Esophagus (tissue), 2 donors: ENCODE measurements around the gene OXT. TPM values are rescaled to one million over a fixed set of nuclear protein-coding genes. Genes with fewer than 3 reads are reported as not detected.

Experiments
- H3K27ac ChIP-seq, 2 donors: one replicate each; pipeline ENCODE4 v1.5.1; 2013; ENCODE audit warnings: low read depth in 2 of 2, mild to moderate bottlenecking in 2 of 2, inconsistent platforms in 1 of 2, low read length in 1 of 2, moderate library complexity in 1 of 2
- H3K27me3 ChIP-seq, 2 donors: one replicate each; pipeline ENCODE4 v1.6.1; 2013; ENCODE audit warnings: low read length in 2 of 2, control low read depth in 1 of 2, mild to moderate bottlenecking in 1 of 2; ENCODE audit not compliant: insufficient read depth in 2 of 2, control insufficient read depth in 1 of 2
- H3K36me3 ChIP-seq, 2 donors: one replicate each; pipeline ENCODE4 v1.6.1; 2013; ENCODE audit warnings: low read length in 1 of 2; ENCODE audit not compliant: control insufficient read depth in 2 of 2, insufficient read depth in 2 of 2
- H3K4me1 ChIP-seq, 2 donors: one replicate each; pipeline ENCODE4 v1.6.1; 2013; ENCODE audit warnings: low read length in 1 of 2; ENCODE audit not compliant: control insufficient read depth in 2 of 2, insufficient read depth in 2 of 2
- H3K4me3 ChIP-seq, 2 donors: one replicate each; pipeline ENCODE4 v1.5.1; 2013; ENCODE audit warnings: low read length in 2 of 2, mild to moderate bottlenecking in 2 of 2, low read depth in 1 of 2, moderate library complexity in 1 of 2
- H3K9me3 ChIP-seq, 2 donors: one replicate each; pipeline ENCODE4 v1.6.1; 2013; ENCODE audit warnings: mild to moderate bottlenecking in 2 of 2, low read depth in 1 of 2, low read length in 1 of 2, moderate library complexity in 1 of 2; ENCODE audit not compliant: control insufficient read depth in 2 of 2, insufficient read depth in 1 of 2
- WGBS, 2 donors: extraction: QIAGEN DNeasy Blood & Tissue Kit; methylation state at CpG; one replicate each; pipeline ENCODE4 v1.1.7; 2013; 5-methylcytosine and 5-hydroxymethylcytosine counted together
- polyA plus RNA-seq, 2 donors: library from polyadenylated mRNA; stranded (reverse); fragments of 200-250 nt; gene quantifications; one replicate each; pipeline ENCODE4 v1.2.3, GENCODE V29; 2013
- donor health status: healthy with polysubstance abuse.
- donor health status: Bipolar disorder and iron deficiency.

Gene OXT
- polyA plus RNA-seq, 2 donors, result 0.13 TPM; not detected in 1

DNA sequence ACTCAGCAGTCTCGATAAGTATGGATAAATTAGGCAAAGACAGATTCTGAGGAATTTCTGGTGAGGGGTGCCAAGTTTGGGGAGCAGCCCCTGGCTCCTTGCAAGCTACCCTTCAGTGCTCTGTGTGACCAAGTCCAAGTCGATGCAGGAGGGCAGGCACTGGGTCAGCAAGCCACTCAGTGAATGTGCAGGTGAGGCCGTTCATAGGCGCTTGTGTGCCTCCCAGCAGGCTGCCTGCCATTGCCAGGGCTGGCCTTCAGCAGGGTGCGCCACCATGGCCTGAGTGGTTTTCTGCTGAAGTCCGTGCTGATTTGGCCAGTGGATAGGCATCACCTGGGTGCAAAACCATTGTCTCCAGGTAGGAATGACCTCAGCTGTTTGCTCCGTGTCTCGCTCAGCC is 31.3 kb upstream of the OXT start:
- peaks cover 24 to 31% of the 10 kb centered on the region in 2 donors for H3K36me3 ChIP-seq
- 89 to 93% methylated on average over 8 of the region's 8 CpGs for WGBS, 2 donors
- no peaks in the 10 kb centered on the region for H3K9me3 ChIP-seq
- H3K4me1 ChIP-seq, result peaks cover 0 to 2% of the 10 kb centered on the region in 2 donors
- no peak overlapping the region for H3K4me3 ChIP-seq
- H3K27ac ChIP-seq, result no peak overlapping the region
- H3K27me3 ChIP-seq, result no peaks in the 10 kb centered on the region

DNA sequence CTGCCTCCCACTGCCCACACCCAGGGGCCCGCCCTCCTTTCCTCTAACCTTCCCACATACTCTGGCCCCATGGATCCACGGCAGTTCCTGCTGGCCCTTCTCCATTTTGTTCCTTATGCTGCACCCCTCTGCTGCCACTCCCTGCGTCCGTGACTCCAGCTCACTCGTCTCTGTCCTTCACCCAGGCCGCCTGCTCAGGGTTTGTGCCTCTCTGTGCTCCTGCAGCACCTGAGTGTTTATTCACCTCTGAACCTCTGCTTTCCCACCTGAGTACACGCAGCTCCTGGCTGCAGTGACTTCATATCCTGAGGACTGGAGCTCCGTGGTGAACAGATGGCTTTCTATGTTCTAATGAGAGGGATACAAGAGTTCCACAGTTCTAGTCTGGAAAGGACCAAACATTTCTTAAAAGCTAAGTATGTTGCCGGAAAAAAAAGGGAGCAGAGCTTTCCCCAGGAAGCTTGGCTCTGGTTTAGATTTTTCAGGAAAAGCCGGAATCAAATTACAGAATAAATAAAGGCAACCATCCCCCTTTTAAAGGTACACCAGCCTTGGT is 29.5 kb upstream of the OXT start:
- Histone ChIP-seq H3K27me3 (no peaks in the 10 kb centered on the region), H3K27ac (peak overlapping the region; percentile 22 to 45), H3K9me3 (no peaks in the 10 kb centered on the region), H3K36me3 (peaks cover 13 to 14% of the 10 kb centered on the region in 2 donors), H3K4me1 (peaks cover 0 to 4% of the 10 kb centered on the region in 2 donors), H3K4me3 (no peak overlapping the region)
- 45 to 47% methylated on average over 10 of the region's 10 CpGs for WGBS, 2 donors

DNA sequence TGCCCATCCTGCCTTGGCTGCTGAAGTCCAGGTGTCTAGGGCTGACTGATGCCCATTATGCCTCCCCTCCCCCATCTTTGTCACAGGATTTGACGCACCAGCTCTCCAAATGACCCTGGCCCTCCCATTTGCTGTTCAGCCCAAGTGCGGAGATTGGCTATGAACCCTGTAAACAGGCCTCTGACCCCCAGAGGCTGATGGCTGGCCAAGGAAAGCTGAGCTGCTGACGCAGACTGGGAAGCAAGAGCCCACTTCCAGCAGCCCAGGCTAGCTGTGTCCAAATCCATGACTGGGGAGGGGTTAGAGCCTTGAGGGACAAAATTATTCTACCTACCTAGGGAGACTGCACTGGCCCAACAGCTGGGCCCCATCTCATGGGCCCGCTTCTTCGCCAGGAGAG is 28.8 kb upstream of the OXT start:
- no peaks in the 10 kb centered on the region for H3K9me3 ChIP-seq
- H3K4me1 ChIP-seq, result peaks cover 0 to 4% of the 10 kb centered on the region in 2 donors
- H3K27ac ChIP-seq, result peak overlapping the region in 1 of 2 donors; percentile 27
- peaks cover 6 to 8% of the 10 kb centered on the region in 2 donors for H3K36me3 ChIP-seq
- no peaks in the 10 kb centered on the region for H3K27me3 ChIP-seq
- 87% methylated on average over 5 of the region's 5 CpGs for WGBS, 2 donors
- no peak overlapping the region for H3K4me3 ChIP-seq

DNA sequence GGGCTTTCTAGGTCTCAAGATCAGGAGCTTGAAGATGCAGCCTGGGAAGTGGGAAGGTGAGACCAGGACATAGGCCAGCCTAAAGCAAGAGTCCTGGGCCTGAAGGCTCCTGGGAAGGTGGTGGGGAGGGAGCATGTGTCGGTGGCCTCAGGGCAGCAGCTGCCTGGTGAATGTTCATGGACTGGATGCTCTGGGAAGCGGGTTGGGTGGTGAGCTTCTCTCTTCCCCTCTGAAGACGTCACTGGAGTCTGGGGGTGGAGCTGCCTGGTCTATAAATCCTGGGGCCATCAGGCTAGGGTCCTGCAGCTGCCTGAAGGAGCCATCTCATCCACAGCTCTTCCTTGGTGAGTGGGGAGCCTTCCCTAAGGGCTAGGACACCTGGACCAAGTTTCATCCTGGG is 28.1 kb upstream of the OXT start, which contains the start of gene GNRH2:
Gene GNRH2 (plus strand): TSS at position 301 of the 400 bp plus-strand sequence. CDS start 793 bp downstream, outside the sequence.
- Histone ChIP-seq H3K9me3 (no peaks in the 10 kb centered on the region), H3K27ac (peak within 1 kb of the TSS in 1 of 2 donors; percentile 27), H3K4me1 (peaks cover 0 to 4% of the 10 kb centered on the region in 2 donors), H3K27me3 (no peaks in the 10 kb centered on the region), H3K36me3 (peaks cover 5 to 9% of the 10 kb centered on the region in 2 donors), H3K4me3 (no peak within 1 kb of the TSS)
- 79 to 95% methylated on average over 2 to 3 of the region's 3 CpGs for WGBS, 2 donors

DNA sequence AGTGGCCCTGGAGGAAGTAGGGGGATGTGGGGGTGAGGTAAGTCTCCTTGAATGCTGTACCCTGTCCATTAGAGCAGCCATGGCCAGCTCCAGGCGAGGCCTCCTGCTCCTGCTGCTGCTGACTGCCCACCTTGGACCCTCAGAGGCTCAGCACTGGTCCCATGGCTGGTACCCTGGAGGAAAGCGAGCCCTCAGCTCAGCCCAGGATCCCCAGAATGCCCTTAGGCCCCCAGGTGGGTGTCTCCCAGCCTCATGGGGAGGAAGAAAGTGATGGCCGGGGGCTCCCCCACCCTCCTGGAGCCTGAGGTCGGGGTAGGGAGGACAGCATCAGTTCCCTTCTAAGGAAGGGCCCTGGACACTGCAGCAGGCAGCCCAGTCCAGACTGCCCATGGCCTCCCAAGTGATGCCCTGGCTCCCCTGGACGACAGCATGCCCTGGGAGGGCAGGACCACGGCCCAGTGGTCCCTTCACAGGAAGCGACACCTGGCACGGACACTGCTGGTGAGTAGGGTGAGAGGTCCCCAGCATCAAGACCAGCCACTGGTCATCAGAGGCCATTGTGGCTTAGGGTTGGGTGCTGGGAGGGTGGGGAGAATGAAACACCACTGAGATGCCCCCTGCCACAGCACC is 27.0 kb upstream of the OXT start:
- Histone ChIP-seq H3K9me3 (no peaks in the 10 kb centered on the region), H3K4me1 (peaks cover 0 to 4% of the 10 kb centered on the region in 2 donors), H3K27ac (no peak overlapping the region), H3K27me3 (no peaks in the 10 kb centered on the region), H3K36me3 (peaks cover 5 to 10% of the 10 kb centered on the region in 2 donors), H3K4me3 (no peak overlapping the region)
- 94 to 96% methylated on average over 8 of the region's 8 CpGs for WGBS, 2 donors

DNA sequence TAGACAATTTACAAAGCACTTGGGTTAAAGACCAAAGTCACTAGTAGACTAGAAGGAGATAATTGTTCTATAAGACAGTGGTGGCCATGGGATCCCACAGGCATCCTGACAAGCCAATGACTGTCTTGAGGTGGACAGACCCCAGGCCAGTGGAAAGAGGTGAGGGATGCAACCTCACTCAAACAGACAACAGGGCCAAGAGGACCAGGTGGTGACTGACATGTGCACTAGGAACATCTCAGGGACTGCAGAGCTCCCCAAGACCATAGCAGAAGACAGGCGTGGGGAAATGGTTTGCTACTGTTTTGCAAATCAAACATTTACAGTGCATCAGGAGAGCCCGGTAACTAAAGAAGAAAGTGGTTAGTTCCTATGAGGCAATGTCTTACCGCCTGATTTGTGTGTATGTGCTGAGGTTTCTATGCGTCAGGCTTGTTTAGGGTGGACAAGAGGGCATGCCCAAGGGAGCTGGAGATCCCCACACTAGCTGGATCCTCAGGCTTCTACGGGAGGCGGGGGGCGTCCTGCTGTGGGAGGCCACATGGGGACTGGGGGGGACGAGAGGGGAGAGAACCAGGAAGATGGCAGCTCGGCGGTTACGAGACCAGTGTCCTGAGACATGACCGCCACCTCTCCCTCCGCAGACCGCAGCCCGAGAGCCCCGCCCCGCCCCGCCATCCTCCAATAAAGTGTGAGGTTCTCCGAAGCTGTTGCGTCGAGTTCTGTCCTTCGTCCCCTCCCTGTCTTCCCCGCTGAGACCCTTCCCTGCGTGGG is 26.2 kb upstream of the OXT start:
- Histone ChIP-seq H3K4me3 (peak overlapping the region; percentile 84 to 93), H3K36me3 (peaks cover under 1 to 13% of the 10 kb centered on the region in 2 donors), H3K27ac (peak overlapping the region; percentile 86 to 91), H3K27me3 (no peaks in the 10 kb centered on the region), H3K4me1 (peaks cover 0 to 4% of the 10 kb centered on the region in 2 donors), H3K9me3 (no peaks in the 10 kb centered on the region)
- WGBS, 2 donors, result 2% methylated on average over 23 to 24 of the region's 24 CpGs

DNA sequence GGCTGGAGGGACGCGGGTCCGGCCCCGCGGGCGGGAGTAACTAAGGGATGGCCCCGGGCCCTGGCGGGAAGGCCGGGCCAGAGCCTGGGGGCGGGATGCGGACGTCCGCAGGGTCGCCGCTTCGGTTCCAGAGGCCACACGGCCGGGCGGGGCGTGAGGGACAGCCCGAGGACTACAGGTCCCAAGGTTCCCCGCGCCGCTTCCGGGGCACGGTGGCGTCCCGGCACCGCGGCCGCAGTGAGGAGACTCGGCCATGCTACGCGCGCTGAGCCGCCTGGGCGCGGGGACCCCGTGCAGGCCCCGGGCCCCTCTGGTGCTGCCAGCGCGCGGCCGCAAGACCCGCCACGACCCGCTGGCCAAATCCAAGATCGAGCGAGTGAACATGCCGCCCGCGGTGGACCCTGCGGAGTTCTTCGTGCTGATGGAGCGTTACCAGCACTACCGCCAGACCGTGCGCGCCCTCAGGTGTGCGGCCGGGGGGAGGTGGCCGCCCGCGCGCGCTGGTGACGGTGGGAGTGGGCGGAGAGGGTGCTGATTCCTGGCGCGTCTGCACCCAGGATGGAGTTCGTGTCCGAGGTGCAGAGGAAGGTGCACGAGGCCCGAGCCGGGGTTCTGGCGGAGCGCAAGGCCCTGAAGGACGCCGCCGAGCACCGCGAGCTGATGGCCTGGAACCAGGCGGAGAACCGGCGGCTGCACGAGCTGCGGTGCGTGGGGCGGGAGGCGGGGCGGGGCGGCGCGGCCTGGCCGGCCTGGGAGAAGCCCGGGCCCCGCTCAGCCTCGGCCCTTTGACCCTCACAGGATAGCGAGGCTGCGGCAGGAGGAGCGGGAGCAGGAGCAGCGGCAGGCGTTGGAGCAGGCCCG is 25.4 kb upstream of the OXT start, which contains the start of gene MRPS26:
Gene MRPS26 (plus strand): TSS at position 237 of the 861 bp plus-strand sequence. CDS start 17 bp downstream, at position 254.
- Histone ChIP-seq H3K36me3 (peaks cover 0 to 13% of the 10 kb centered on the region in 2 donors), H3K9me3 (no peaks in the 10 kb centered on the region), H3K27ac (peak within 1 kb of the TSS; percentile 86 to 91), H3K4me1 (peaks cover 0 to 4% of the 10 kb centered on the region in 2 donors), H3K4me3 (peak within 1 kb of the TSS; percentile 84 to 93), H3K27me3 (no peaks in the 10 kb centered on the region)
- 0% methylated on average over 85 to 104 of the region's 104 CpGs for WGBS, 2 donors

DNA sequence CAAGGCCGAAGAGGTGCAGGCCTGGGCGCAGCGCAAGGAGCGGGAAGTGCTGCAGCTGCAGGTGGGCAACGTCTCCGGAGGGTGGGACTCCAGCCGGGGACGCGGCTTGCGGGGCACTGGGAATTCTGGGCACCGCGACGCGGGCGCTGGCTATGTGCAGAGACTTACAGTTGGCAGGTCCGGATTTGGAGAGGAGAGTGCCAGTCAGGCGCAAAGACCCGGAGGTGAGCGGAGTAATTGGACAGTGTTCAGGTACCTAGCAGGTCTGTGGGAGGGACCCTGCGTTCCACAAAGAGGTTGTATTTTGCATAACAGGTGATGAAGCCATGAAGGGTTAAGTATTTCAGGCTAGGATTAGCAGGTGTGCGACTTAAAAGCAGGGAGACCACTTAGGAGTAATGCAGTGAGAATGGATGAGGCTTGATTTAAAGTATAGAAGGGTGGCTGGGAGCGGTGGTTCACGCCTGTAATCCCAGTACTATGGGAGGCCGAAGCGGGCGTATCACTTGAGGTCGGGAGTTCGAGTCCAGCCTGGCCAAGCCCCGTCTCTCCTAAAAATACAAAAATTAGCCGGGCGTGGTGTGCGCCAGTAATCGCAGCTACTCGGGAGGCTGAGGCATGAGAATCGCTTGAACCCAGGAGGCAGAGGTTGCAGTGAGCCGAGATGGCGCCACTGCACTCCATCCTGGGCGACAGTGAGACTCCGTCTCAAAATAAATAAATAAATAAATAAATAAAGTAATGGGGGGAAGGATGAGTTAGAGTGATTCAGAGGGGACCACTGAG is 24.6 kb upstream of the OXT start:
- Histone ChIP-seq H3K9me3 (no peaks in the 10 kb centered on the region), H3K27me3 (no peaks in the 10 kb centered on the region), H3K36me3 (peaks cover 0 to 13% of the 10 kb centered on the region in 2 donors), H3K4me1 (peaks cover 0 to 4% of the 10 kb centered on the region in 2 donors), H3K27ac (peak overlapping the region; percentile 86 to 91), H3K4me3 (peak overlapping the region; percentile 84 to 93)
- WGBS, 2 donors, result 30 to 34% methylated on average over 39 of the region's 39 CpGs
